Fibroblast of skin of back (primary cell): ENCODE data around the gene SH2D3C.

Experiments used
- DNase-seq: peaks from one replicate; pipeline ENCODE4 v3.0.0-alpha.2; 2013

Gene SH2D3C

DNA sequence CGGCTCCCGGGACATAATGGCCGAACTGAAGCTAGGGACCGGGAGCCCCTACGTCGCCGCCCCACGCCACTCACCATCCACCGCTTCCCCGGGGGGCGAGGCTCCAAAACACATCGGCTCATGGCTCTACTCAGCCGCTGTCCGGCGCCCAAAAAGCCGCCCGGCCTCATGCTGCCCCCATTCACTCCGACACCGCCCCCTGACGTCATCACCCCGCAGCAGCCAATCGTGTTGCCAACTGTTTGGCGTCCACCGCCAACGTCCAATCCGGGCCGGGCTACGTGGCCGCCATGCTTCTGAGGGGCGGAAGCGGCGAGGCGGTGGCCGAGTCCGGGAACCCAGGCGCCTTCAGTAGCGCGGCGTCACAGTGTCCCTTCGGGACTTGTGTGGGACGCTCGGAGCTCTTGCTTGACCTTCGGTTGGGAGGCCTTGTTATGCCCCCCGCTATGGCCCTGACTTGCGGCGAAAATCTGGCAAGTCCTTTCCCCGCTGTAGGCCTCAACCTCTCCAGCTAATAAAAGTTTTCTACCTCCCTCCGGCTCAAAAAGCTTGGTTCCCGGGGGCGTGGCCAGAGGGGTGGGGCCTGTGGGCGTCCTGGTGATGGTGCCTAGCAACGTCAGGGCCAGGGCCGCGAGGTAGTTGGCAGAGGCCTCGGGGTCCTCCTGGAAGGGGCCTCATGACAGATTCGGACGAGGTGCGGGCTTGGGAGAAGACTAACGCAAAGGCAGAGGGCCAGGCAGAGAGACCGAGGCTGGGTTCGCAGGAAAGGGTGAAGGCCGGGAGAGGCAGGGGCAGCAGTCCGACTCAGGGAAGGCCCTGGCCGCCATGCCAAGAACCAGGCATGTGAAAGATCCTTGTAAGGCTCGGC is 62.8 kb downstream of the SH2D3C start, which contains the start of the genes PTRH1 and TTC16:
PTRH1 (minus strand) TSS at position 194 of the 868 bp plus-strand sequence; CDS start at position 170, 24 bp downstream.
TTC16 (plus strand) TSS at position 610 of the 868 bp plus-strand sequence; CDS start at position 677, 67 bp downstream.
- DNase-seq: peak; percentile 96

- DNase-seq: no peak
Measured at GRCh38 chr9:127714951-127715469, 63.5 kb downstream of the SH2D3C start.

- DNase-seq: no peak
Measured at GRCh38 chr9:127714020-127714750, 64.3 kb downstream of the SH2D3C start.

DNA sequence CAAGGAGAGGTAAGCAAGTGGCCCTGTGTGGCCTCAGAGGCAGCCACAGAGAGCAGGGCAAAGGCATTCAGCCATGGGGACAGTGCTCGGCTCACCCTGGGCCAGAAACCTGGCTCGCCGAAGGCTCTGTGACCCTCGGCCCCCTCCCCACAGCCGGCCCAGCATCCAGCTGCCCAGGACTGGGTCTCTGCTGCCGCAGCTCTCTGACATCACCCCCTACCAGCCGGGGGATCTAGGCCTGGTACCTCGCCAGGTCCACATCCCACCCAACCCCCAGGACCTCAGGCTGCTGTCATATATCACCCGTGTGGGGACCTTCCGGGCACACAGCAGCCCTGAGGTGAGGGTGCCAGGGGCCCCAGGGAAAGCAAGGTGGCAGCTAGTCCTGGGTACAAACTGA is 65.6 kb downstream of the SH2D3C start:
- no peak for DNase-seq

GRCh38 chr9:127712371-127712770 is 66.1 kb downstream of the SH2D3C start:
- DNase-seq: no peak

- DNase-seq: no peak
Measured at GRCh38 chr9:127711831-127712274, 66.6 kb downstream of the SH2D3C start.

DNA sequence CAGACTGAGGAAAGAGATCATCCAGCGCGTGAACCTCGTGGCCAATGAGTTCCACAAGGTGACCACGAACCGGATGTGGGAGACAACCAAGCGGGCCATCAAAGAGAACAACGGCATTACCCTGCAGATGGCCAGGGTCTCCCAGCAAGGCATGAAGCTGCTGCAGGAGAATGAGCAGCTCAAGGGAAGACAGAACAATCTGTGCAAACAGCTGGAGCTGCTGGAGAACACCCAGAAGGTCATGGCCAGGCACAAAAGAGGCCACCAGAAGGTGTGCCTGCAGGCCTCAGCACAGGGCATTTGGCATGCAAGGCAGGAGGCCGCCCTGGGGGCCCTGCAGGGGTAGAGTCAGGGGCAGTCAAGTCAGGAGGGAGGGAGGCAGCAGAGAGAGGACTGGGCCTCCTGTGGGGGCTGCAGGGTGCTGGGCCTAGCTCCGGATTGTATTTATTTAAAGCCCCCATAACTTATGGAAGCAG is 67.2 kb downstream of the SH2D3C start:
- no peak for DNase-seq

- DNase-seq: no peak
Measured at GRCh38 chr9:127710204-127710783, 68.2 kb downstream of the SH2D3C start.

- DNase-seq: no peak
Measured at GRCh38 chr9:127708952-127709587, 69.4 kb downstream of the SH2D3C start.

- DNase-seq: no peak
Measured at GRCh38 chr9:127707766-127708165, 70.7 kb downstream of the SH2D3C start.

DNA sequence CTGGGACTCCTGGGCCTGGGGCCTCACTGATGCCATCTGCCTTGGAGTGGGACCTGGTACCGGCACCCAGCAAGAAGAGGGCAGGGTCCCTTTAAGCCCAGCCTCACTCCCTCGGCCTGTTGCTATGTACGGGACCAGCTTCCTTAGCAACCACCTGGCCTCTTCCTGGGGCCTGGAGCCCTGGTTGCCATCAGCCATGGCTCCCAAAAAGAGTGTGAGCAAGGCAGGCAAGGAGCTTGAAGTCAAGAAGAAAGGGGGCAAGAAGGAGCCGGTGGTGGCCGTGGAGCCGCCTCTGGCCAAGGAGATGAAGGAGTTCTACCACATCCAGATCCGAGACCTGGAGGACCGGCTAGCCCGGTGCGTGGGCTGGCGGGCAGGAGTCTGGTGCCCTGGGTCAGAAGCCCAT is 71.6 kb downstream of the SH2D3C start, which contains the start of gene CFAP157:
CFAP157 (plus strand) TSS at position 153 of the 406 bp plus-strand sequence; CDS start at position 197, 44 bp downstream.
- no peak for DNase-seq

DNA sequence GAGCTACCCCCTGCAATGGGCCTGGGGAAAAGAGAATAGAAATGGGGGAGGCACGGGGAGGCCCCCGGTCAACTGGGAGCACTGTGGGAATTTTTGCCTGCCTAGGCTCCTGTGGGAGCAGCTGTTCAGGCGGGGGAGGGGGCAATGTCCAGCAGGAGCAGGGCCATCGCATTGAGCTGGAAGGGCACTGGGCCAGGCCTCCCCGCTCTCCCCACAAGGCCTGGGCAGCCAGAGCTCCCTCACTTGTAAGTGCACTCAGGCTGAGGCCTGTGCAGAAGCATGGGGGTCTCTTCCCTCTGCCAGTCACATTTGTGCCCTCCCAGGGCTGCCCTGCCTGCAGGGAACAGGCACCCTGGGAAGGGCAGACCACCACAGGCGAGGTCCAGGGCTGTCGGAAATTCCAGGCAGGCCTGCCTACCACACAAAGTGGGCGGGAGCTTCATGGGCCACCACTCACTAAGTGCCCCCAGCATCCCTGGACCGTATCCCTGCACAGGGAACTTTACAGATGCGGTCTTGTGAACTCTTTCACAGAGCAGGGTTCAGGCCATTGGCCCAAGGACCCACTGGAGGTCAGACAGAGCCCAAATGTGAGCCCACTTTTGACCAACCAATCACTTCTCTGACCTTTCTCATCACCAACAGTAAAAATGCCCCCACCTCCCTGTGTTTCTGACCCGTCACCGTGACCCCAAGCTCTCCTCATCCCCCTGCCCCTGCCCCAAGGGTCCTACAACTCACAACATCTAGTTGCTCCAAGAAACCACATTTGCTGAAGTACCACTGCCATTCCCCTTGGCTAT is 72.7 kb downstream of the SH2D3C start:
- DNase-seq: no peak

- DNase-seq: no peak
Measured at GRCh38 chr9:127703289-127703946, 75.0 kb downstream of the SH2D3C start.

DNA sequence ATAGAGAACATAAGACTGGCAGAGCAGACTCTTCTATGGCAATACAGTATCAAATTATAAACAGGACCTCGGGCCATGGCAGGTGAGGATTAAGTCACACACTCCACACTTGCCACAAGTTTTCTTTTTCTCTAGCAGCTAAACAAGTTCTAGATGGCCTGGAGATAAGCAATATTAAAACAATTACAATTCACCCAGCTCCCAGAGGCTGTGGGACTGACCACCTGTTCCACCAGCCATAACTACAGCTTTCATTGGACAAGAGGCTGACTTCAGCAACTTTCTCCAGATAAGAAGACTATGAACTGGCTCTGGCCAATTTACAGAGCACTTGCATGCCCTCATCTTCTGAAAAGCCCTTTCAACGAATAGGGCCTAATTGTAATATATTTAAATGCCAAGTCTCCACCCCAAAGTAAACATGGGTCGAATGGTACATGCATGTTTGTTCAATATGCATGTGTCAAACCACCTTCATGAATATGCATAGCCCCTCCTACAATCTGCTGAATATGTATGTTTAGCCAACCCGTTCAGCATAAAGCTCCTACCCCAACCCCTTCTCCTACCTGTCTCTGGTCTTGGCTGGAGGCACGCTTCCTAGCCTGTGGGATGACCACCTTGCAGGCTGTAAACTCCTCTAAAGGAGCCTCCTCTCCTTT is 77.7 kb downstream of the SH2D3C start:
- no peak for DNase-seq

- DNase-seq: no peak
Measured at GRCh38 chr9:127700140-127700539, 78.3 kb downstream of the SH2D3C start.

GRCh38 chr9:127698985-127699670 is 79.3 kb downstream of the SH2D3C start:
- DNase-seq: peak; percentile 95

- no peak for DNase-seq
Measured at GRCh38 chr9:127698386-127698785, 80.1 kb downstream of the SH2D3C start.

GRCh38 chr9:127697575-127697974 is 80.9 kb downstream of the SH2D3C start:
- no peak for DNase-seq
